Measurements from ENCODE around the gene DNAJC17.

DNA sequence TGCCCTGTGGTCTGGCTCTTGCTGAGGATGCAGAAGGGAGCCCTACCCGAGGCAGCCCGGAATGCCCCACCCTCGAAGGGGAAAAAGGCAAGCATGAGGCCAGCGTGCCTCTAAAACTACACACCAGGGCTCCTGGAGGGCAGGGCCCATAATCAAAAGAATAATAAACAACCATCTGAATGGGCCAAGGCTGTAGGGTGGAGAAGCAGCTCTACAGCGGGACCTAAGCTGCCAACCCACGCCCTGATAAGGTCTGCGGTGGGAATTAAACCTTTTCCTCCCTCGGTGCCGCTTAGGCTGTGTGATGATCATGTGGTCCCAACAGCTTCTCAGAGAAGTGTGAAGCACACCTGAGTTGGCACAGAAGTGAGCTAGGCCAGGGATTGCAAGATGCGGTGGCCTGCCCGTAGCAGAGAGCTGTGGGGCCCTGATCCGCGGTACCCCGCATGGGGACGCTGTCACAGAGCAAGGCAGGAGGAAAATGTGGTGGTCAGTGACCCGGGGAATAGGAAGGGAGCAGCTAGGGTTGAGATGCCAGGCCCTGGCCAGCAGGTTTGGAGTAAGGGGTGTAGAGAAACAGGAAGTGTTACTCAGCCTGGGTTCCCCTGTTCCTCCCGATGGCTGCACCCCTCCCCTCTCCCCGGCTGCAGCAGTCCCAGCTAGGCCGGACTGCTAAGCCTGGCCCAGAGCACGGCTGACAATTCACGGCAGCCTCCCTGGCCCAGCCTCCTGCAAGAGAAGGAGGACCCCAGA is 38.6 kb downstream of the DNAJC17 start:
- no peak for TF ChIP-seq POLR2A (IDR thresholded peaks at IDR 0.05)
- TF ChIP-seq, protein P1, sequence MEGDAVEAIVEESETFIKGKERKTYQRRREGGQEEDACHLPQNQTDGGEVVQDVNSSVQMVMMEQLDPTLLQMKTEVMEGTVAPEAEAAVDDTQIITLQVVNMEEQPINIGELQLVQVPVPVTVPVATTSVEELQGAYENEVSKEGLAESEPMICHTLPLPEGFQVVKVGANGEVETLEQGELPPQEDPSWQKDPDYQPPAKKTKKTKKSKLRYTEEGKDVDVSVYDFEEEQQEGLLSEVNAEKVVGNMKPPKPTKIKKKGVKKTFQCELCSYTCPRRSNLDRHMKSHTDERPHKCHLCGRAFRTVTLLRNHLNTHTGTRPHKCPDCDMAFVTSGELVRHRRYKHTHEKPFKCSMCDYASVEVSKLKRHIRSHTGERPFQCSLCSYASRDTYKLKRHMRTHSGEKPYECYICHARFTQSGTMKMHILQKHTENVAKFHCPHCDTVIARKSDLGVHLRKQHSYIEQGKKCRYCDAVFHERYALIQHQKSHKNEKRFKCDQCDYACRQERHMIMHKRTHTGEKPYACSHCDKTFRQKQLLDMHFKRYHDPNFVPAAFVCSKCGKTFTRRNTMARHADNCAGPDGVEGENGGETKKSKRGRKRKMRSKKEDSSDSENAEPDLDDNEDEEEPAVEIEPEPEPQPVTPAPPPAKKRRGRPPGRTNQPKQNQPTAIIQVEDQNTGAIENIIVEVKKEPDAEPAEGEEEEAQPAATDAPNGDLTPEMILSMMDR (IDR thresholded peaks at IDR 0.05): no peak
